Cerebellar cortex (tissue), 1 donor: ENCODE measurements around the gene CCDC144A.
"Not testable (repeated sequence)": the region's sequence is repeated elsewhere in the genome, so short reads cannot be mapped to it uniquely, and the experiment has no call there.

Source experiments
- DNase-seq: peaks from one replicate; pipeline ENCODE4 v3.0.0-alpha.2; 2015; ENCODE audit warnings: low spot score

Gene CCDC144A

DNA sequence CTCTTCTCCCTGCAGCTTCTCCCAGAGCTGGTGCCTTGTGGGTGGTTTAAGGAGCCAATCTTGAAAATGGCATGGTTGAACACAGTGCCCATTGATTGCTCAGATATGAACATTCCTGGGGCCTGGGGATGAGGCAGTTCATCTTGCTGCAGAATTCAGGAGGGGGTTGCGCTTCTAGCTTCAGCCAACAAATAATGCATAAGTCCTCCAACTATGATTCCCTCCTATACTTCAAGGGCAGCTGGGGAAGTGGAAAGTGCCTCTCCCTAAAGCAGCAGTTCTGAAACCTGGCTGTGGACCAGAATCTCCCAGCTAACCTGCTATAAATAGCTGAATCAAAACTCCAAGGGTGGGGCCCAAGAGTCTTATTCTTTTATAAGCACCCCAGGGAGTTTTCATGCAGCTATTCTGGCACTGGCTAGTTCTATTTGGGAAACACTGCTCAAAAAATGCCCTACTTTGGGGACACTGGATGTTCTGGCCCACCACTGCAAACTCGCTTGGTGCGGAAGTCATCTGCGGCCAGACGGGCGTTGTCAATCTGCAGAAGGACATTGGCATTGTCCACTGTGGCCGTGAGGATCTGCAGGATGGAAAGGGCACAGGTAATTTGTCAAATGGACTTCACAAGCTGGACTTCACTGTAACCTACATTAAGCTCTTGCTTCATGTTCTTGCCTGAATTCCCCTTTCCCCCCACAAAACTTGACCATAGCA, 130.3 kb downstream of the CCDC144A start:
- DNase-seq, result no peak

DNA sequence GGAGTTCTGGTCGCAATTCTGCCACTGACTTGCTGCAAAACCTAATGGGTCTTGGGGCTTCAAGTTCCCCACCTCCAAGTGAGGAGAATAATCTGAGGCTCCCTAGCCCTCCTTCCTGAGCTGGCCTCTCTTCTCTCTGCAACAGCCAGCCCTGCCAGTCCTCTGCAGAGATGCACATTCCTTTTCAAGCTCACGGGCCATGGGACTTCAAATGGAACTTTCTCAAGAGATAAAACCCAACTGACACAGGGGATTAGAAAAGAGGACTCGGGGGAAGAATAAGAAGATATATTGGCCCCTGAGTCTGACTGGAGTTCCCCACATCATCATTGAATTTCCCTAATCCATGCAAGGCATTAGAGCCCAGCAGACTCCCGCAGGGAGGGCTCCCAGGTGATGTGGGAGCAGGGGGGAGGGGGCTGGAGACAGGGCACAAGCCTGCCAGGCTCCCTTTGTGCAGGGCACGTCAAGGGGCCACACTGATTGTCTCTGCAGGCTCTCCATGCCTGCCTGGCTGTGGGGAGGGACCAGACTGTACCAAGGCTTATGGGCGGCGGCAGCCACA, 131.0 kb downstream of the CCDC144A start:
- DNase-seq, result no peak

DNA sequence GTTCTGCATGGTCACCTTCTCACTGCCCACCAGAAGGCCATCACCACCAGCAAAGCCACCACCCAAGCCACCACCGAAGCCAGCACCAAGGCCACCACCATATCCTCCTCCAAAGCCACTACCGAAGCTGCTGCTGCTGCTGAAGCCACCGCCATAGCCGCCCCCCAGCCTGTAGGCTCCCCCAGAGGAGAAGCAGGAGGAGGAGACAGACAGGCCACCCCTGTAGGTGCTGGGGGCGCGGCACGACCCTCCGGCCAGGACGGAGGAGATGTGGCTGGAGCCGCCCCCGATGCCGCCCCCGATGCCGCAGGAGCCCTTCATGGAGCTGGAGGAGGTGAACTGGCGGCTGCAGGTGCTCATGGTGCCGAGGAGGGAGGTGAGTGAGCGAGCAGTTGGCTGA, 132.1 kb downstream of the CCDC144A start:
- DNase-seq, result not testable (repeated sequence)

DNA sequence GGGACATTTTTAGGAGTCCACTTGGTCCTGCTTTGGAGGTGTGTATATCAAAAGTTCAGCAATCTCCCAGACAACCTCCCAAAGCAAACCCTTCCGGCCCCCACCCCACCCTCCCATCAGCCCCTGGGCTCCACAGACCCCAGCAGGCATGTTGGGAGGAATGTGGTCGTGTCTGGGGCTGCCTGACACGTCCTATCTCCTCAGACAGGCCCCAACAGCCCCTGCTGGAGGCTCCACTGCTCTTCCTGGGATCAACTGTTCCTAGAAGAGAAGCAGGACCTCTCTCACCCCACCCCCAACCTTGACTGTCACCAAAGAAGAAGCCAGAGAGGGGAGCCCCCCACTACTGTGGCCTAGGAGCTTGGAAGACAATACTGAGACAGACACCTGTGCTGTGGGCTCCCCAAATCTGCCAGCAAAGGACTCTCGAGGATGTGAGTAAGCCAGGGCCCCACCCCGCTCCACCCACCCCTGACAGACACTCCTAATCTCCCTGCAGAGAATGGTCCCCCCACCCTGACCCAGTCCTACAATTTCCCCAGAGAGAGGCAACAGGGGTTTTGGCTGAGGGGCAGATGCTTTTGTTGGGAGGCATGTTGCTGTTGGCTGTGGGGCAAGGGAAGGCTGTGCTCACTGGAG, 133.8 kb downstream of the CCDC144A start:
- not testable (repeated sequence) for DNase-seq
